GM18870 (cell line): Measurements from ENCODE around the gene UAP1.
"Not testable (repeated sequence)": the region's sequence is repeated elsewhere in the genome, so short reads cannot be mapped to it uniquely, and the experiment has no call there.

Source experiments
- ATAC-seq: cut with Tn5 transposase; IDR thresholded peaks from one replicate; pipeline ENCODE4 v1.9.1; 2021; ENCODE audit warnings: moderate library complexity; ENCODE audit not compliant: unreplicated experiment

Gene UAP1

DNA sequence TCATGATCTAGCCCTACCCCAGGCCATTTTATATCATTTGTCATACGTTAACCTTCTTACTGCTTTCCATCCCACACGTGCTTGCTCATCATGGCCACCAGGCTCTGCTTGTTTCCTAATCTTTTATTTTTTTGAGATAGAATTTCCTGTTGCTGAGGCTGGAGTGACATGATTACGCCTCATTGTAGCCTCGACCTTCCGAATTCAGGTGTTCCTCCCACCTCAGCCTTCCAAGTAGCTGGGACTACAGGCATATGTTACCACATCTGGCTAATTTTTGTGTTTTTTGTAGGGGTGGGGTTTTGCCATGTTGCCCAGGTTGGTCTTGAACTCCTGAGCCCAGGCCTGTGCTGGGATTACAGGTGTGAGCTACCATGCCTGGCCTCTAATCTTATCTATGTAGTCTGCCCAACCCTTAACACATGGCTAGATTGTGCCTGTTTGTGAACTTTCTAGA, 3.3 kb downstream of the UAP1 start:
- ATAC-seq: no peak

- no peak for ATAC-seq
These were observed 3.9 kb downstream of the UAP1 start for GRCh38 chr1:162565460-162565859.

GRCh38 chr1:162566870-162567269, 5.3 kb downstream of the UAP1 start:
- ATAC-seq: no peak

- ATAC-seq: no peak
These were observed 7.3 kb downstream of the UAP1 start for GRCh38 chr1:162568802-162569201.

DNA sequence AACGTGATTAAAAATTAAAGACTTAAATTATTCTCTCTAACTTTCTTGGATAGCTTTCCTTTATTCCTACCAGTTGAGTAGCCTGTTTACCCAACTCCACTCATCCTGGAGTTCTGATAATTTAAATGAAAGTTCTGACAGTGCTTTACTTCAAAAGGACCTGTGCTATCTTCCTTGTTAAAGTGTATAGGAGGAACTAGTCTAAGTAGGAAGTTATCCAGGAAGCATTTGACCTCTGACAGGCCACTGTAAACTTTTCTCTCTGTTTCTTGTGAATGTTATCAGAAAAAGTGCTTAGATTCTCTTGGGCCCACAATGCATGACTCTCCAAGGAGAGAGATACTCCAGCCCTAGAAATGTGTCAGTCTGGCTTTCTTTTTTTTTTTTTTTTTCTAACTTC, 9.2 kb downstream of the UAP1 start:
- no peak for ATAC-seq

- ATAC-seq: not testable (repeated sequence)
These were observed 9.6 kb downstream of the UAP1 start for GRCh38 chr1:162571121-162571520.

GRCh38 chr1:162571696-162572095, 10.2 kb downstream of the UAP1 start:
- ATAC-seq: no peak

DNA sequence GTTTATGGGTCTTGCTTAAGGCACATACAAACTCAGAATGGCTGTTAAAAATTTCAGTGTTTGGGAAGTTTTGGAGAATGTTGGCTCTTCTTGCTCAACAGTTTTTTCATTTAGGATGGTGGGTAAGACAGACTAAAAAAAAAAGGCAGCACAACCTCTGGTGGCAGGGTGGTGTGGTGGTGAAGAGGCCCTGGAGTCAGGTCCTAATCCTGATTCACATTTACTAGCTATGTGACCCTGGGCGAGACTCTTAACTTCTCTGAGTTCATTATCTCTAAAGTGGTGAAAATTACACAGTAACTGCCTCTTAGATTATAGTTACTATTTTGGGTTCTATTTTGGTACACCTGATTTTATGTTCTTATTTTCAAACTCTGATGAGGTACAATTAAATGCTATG, 11.6 kb downstream of the UAP1 start:
- no peak for ATAC-seq

GRCh38 chr1:162578071-162578700, 16.7 kb downstream of the UAP1 start:
- ATAC-seq: no peak

- ATAC-seq: no peak
These were observed 17.4 kb downstream of the UAP1 start for GRCh38 chr1:162578936-162579335.

- ATAC-seq: no peak
These were observed 18.8 kb downstream of the UAP1 start for GRCh38 chr1:162580308-162580707.

- not testable (repeated sequence) for ATAC-seq
These were observed 21.4 kb downstream of the UAP1 start for GRCh38 chr1:162582901-162583300.

DNA sequence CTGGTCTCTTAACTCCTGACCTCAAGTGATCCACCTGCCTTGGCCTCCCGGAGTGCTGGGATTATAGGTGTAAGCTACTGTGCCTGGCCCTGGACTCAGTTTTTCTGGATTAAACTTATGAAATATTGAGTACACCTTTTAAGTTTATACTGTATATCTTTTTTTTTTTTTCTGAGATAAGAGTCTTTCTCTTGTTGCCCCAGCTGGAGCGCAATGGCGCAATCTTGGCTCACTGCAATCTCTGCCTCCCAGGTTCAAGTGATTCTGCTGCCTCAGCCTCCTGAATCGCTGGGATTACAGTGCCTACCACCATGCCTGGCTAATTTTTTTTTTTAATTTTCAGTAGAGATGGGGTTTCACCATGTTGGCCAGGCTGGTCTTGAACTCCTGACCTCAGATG, 23.6 kb downstream of the UAP1 start:
- ATAC-seq: not testable (repeated sequence)

DNA sequence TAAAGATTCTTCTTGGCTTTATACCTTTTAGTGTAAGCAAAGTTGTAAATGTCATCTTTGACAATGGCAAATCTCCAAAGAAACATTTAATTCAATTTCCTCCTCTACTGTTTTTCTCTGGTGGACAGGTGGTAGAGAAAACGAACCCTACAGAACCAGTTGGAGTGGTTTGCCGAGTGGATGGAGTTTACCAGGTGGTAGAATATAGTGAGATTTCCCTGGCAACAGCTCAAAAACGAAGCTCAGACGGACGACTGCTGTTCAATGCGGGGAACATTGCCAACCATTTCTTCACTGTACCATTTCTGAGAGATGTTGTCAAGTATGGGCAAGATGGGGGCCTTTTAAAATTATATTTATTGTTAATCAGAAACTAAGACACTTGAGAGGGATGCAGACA, 25.8 kb downstream of the UAP1 start:
- no peak for ATAC-seq

DNA sequence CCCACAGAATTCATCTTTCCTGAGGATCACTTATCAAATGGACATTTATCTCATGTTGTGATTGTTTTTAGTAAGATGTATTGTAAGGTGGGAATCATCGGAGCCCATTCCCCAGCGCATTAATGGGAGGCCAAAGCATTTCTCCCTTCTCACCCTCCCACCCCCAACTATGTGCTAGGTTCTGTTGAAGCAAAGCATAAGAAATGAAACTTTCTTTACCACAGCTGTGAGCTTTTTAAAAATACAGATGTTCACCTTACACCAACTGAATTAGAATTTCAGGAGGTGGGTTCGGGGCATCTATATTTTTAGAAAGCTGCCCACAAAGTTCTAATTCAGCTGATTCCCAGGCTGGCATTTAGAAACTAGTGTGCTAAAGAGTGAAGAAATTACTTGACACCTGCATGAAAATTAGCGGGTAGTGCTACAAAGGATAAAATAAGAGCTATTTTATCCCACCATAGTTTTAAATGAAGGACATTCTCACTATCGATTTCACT, 26.3 kb downstream of the UAP1 start:
- no peak for ATAC-seq

DNA sequence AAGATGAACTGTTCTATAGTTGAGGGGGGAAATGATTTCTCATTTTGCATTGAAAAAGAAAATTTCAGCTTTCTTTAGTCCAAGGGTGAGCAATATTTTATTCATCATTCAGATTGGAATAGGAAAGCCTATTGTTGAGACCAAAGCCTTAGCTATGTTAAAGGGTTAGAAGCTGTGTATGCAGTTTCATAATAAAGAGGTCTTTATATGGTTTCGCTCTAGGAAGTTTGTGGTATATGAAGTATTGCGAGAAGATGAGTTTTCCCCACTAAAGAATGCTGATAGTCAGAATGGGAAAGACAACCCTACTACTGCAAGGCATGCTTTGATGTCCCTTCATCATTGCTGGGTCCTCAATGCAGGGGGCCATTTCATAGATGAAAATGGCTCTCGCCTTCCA, 28.6 kb downstream of the UAP1 start:
- no peak for ATAC-seq

- no peak for ATAC-seq
These were observed 29.2 kb downstream of the UAP1 start for GRCh38 chr1:162590686-162591085.

DNA sequence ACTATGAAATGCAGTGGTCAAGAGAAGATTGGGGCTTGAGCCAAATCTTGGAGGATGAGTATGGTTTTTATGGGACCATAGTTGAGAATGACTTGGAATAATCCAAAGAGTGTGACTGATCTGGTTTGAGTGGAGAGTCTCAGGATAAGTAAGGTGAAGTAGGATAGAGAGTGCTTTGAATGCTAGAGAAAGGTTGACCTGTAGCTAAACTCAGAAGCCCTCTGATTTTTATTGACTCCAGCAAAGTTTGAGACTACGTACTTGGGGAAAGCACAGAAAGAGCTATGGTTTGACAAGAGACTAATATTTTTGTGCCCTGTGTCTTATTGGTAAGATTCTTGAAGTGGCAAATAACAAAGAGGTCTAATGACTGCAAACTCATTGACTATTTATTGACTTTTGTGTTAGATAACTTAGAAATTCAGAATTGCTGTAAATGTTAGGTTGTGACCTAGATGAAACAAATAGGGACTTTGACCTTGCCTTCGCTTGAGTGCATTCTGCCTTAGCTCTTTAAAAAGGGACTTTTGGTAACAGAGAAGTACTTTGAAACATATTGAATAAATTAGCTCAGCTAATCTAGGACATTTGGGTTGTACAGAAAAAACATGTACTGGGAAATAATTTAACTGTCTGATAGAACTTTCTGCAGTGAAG, 35.1 kb downstream of the UAP1 start:
- no peak for ATAC-seq

- no peak for ATAC-seq
These were observed 37.9 kb downstream of the UAP1 start for GRCh38 chr1:162599451-162599850.

- not testable (repeated sequence) for ATAC-seq
These were observed 41.6 kb downstream of the UAP1 start for GRCh38 chr1:162603117-162603516.

DNA sequence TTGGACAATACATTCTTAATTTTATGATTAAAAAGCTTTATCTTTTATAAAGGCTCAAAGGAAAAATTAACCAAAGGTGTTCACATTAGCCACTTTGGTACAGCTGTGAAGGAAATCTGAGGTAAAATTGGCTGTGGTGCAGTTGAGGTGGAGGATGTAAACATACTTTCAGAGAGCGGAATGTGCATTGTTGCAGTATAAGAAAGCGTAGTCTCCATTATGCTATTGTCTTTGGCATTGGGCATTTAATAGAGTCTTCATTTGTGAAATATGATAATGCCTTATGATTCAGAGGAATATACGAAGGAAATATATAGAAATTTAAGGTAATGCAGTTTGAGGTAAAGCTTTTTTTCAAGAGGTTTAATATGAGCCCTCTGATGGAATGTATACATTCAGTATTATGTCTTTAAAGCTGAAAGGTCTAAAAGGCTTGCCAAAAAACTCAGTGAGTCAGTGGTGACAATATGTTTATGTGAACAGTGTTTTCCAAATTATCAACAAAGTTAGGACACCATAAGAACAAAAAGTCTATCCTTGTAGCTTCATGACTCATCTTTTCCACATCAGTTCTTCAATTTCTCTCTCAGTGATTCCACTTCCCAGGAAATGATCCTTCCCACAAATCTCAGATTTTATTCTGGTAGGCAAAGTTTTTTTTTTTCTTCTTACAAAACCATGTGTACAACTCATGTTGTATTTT, 43.9 kb downstream of the UAP1 start:
- no peak for ATAC-seq

DNA sequence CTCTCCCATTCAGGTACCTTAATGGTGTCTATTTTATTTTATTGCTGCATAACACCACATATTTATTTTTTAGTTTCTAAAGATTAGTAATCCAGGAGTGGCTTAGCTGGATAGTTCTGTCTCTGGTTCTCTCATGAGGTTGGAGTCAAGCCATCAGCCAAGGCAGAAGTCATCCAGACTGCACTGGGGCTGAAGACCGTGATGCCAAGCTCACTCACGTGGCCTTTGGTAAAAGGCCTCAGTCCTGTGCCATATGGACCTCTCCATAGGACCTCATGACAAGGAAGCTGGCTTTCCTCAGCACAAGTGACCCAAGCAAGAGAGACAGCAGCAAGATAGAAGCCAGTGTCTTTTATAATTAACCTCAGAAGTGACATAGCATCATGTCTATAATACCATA, 47.8 kb downstream of the UAP1 start:
- no peak for ATAC-seq
